Right renal pelvis (tissue), 4 donors: ENCODE results near the gene BRINP3. TPM values are rescaled to one million over a fixed set of nuclear protein-coding genes. Genes with fewer than 3 reads are reported as not detected.
"Not testable (repeated sequence)": the region's sequence is repeated elsewhere in the genome, so short reads cannot be mapped to it uniquely, and the experiment has no call there.

Experiments
- DNase-seq, 4 donors: peaks; one replicate each; pipeline ENCODE4 v3.0.0-alpha.2; 2013; ENCODE audit warnings: low read depth in 4 of 4, low spot score in 3 of 4, missing footprints in 1 of 4
- polyA plus RNA-seq, 4 donors: library from polyadenylated mRNA; unstranded; fragments of 120-200 nt; gene quantifications; one replicate each; pipeline ENCODE4 v1.2.1, GENCODE V29; 2013; ENCODE audit not compliant: insufficient read length in 4 of 4

Gene BRINP3
- polyA plus RNA-seq = 1 to 10 TPM; 4.0 to 8.9 (median 6.0) TPM

DNA sequence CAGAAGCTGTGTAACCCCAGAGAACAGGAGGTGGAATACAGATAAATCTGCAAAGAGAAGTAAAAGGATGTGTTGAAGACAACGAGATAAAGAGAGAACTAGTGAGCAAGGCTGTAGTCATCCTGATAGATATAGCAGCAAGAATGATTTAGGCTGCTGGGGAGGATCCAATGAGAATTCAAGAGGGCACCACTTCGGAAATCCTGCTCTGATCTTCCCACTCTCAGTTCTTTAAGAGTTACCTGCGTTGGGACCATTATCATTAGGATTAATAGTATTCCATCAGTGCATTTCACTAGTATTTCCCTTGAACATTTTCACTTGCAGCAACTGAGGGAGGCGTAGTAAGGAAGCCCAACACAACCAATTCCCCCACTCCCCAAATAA lies at the start of gene BRINP3:
Gene BRINP3 (minus strand): TSS at position 103 of the 387 bp plus-strand sequence.
- no peak for DNase-seq

DNA sequence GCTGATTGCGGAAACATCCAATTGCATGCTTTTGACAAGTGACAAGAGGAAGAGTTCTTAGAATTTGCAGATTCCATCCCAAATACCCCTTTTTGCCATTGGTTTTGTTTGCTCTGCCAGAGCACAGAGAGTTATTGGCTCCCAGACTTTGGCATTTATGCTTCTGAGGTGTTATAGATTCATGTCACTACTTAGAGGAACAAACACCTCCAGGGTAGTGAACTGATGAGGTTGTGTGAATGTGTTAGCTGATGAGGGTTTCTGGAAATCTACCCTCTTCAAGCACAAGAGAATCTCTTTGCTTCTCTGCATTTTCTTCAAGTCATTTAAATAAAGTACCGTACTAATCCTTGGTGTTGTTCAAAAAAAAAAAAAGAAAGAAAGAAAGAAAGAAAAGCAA lies 33.9 kb upstream of the BRINP3 start:
- DNase-seq = no peak

DNA sequence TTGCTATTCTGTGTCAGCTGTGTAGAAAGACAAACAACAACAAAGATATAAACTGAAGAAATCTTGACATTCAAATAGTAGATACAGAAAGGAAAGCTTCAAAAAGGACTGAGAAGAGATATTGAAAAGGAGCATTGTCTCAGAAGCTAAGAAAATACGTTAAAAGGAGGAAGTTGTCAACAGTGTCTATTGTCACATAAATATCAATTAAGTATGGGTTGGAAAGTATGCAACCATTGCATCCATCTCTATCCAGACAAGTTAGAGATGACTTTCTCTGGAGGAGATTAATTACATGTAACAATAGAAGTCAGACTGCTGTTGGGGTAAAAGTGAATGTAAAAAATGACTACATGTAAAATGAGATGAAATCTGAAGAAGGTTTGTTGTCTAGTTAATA lies 29.7 kb upstream of the BRINP3 start:
- no peak for DNase-seq

DNA sequence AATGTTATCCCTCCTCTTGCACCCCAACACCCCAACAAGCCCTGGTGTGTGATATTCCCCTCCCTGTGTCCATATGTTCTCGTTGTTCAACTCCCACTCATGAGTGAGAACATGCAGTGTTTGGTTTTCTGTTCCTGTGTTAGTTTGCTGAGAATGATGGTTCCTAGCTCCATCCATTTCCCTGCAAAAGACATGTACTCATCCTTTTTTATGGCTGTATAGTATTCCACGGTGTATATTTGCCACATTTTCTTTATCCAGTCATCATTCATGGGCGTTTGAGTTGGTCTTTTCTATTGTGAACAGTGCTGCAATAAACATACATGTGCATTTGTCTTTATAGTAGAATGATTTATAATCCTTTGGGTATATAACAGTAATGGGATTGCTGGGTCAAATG lies 26.9 kb upstream of the BRINP3 start:
- DNase-seq = not testable (repeated sequence)

DNA sequence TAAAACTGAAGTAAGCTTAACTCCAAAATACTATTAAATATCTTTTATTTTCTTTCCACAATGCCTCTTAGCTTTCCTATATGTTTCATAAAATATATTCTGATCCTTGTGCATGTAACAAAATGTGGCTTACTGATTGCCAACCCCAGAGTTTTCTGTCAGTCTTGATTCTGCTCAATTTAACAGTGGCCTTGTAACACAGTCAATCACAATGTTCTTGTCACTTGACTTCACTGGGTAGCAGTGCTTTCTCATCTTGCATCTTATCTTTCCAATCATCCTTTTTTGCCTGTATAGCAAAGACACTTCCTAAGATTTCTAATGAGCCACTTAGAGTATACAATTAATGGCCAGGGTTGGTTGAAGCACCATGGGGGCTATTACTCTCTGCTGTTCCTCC lies 19.9 kb upstream of the BRINP3 start:
- DNase-seq = no peak

DNA sequence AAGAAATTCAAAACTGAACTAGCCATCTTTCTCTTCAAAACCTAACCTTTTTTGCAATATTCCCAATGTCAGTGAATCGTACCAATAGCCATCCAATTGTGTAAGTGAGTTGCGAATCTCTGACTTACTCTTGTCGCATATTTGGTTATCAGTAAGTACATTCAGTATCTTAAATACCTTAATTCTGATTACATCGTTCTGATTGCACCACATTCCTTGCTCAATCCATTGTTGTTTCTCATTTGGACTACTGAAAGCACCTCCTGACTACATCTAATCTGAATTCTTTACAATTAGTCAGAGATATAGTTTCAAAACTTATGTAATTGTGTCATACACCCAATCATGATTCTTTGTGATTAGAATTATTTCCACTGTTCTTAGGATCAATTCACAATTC lies 16.8 kb upstream of the BRINP3 start:
- no peak for DNase-seq

DNA sequence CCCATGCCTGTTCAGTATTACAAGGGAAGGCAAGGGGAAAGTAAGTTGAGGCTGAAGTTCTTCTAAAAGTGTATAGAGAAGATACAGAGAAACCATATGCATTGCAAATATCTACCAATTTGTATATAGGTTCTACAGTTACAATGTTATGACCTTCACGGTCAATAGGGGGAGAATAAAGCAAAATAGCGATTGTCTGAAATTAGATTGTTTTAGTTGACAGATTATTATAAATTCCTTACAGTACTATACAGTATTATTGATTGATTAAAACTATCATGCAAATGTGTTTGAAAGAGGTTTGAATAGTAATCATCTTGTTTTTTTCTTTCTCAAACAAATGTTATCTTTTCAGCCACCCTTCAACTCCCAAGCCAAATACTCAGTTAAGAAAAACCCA lies 13.7 kb upstream of the BRINP3 start:
- DNase-seq = no peak

DNA sequence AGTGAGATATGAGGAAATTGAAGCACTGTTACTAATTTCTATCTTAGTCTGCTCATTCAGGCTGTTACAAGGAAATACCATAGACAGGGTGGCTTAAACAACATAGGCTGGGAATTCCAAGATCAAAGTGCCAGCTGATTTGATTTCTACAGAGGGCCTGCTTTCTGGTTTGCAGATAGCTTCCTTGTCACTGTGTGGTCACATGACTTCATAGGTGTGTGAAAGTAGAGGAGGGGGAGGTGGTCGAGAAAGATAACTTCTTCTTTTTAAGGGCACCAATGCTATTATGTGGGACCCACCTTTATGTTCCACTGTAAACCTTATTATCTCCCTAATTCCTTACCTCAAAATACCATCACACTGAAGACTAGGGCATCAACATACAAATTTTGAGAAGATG lies 6.4 kb upstream of the BRINP3 start:
- no peak for DNase-seq

DNA sequence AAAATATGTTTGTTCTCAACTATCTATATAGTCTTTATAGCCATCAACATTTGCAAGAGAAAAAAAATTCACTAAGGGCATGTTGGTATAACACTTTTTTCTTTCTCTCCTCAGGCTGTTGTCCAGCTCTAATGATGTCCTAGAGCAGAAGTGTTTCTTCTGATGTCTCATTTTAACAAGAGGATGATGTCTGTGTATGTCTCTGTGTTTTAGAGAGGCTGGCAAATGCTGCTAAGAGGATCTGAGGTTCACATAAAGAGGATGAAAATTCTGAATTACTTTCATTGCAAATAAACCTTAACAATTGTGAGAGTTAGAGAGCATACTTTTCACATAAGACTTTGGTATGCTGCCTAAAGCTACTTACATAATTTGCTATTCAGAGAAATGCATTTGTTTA lies 2.6 kb upstream of the BRINP3 start:
- no peak for DNase-seq

DNA sequence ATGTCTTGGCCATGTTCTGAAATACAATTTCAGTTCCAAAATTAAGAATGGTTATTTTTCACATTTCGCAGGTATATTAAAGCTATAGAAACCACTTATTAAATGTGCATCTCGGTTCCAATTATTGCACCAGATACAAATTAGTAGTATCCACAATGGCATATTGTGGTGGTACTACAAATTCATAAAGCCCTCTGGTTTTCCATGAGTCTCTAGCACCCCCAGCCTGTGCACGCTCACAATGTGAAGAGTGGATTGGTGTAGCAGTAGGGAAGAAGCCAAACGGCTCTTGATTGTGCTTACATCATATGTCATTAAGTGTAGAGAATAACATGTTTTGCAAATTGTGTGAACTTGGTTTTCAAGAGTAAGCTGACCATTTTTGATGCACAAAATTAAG lies 1.9 kb upstream of the BRINP3 start:
- no peak for DNase-seq

DNA sequence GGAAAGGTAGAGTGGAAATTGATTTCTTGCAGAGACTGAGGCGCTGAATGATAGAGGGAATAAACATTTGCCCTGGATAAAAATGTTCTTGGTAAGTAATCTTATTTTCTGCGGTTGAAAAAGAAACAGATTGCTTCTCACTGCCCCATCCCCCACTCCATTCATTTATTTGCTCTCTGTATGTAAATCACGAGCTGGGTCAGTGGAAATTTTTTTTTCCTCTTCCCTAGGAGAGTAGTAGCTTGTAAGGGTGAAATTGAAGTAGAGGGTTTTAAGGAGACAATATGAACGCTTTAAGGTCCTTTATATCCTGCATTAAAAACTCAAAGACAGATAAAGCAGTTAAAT lies 1.4 kb upstream of the BRINP3 start:
- no peak for DNase-seq

DNA sequence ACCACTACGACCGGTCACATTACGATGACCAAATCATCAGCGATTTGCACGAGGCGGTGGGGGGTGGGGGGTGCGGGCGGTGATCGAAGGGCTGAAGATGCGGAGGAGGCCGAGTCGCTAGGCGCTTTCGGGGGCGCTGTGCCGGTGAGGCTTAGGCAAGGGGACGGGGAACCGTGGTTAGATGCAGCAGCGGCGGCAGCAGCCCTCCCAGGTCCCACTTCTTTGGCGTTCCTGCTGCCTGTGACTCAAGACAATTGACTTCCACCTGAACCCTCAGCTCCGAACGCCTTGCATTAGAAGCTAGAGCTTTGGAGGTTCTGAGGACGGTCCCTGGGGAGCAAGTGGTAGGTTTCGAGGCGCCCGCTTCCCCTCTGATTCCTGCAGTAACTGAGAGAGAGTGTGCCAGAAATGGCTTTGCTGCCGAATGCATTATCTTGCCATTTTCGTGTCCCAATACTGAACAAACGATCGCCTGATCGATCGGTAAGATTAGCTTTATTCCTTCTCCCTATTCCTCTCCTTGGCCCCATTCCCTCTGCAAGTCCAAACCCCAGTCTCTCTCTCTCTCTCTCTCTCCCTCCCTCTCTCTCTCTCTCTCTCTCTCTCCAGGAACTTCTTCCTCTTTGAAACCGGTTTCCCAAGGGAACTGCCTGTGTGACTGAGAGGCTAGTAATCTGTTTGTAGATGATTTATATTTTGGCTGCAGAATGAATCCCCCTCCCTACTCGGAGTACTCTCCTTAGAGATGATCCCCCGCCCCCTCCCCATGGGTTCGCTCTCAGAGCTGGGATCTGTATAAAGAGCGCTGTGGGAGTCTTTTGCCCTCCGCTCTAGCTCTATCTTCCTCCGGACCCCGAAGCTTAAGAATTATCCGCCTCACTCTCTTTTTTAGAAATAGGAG lies 735 bp upstream of the BRINP3 start:
- no peak for DNase-seq

DNA sequence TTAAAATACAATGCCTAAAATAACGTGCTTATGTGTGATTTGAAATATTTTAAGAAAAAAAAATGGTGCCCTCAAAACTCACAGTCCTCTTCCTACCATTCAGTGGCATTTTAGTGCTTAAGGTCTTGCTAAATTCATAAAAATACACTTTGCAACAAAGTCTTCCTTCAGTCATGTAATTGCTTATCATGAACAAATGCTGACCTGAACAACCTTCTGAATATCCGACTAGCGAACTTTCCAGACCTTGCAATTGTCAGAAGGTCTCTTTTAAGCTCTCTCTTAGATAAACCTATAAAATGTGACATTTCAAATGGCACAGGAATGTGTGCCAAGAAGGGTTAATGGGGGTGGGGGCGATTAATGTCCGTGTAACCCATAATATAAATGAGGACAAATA lies 858 bp downstream of the BRINP3 start:
- DNase-seq = no peak

DNA sequence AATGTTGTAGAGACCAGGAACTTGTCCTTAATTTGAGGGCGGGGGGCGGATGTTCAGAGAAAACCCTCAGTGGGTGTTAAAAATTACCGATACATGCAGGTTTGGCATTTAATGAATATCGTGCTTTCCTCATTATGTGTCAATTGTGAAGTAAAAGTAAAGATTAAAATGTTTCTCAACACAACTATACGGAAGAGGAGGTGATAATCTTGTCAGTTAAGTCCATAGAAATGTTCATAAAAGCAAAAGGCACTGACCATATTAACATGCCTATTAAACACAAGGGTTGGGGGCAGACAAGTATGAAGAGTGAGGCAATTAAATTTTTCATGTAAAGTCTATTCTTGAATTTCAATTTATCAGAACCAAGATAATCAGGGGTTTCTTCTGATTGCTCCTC lies 1.3 kb downstream of the BRINP3 start:
- DNase-seq = no peak

DNA sequence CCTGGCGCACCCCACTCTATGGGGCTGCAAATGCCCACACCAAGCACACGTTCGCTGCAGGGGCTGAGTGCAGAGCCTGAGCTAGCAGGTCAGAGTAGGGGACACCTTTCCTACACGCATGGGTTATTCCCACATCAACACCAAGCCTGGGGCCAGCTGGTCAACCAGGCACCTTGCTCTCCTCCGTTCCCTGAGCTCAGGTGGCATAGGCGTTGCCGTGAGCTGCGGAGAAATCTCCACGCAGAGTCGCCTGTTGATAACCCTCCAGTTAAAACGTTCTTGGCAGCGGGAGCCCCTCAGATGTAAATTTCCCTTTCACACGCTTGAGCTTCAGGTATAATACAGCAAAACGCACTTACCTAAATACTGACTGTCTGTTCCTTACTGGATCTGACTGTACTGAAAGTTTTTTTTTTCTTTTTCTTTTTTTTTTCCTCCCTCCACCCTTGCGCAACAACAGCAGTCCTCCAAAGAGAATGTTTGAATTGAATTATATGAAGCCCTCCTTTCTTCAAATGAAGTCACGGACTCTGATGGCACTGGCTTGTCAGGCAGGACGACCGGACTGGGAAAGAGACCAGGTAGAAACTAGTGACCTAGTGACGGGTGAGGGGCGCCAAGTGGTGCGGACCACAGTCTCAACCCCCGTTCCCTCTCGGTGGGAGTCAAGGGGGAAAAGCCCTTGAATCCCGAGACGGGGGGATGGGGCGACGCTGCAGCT lies 2.1 kb downstream of the BRINP3 start:
- DNase-seq = no peak

DNA sequence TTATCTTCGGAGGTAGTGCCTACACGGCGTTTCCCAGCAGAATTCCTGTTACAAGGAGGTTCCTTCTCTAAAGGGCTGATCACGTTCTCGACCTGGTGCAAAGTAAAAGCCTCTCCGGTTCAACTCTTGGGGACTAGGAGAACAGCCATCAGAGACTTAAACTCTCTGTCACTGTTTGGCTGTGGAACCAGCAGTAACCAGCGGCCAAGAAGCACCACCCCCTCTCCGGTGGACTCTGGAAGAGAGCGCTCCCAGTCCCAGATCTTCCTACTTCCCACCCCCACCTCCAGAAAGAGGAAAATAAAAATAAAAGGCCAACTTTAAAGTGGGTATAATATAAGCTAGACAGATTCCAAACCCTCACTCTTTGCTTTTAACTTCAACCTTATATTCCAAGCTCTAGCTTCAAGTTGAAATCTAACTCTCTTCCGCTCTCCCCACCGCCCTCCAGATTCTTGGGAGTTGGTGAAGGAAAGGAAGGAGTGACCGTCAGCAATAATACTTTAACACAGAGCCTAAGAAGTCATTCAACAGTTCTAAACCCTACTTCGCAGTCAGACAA lies 2.9 kb downstream of the BRINP3 start:
- no peak for DNase-seq

DNA sequence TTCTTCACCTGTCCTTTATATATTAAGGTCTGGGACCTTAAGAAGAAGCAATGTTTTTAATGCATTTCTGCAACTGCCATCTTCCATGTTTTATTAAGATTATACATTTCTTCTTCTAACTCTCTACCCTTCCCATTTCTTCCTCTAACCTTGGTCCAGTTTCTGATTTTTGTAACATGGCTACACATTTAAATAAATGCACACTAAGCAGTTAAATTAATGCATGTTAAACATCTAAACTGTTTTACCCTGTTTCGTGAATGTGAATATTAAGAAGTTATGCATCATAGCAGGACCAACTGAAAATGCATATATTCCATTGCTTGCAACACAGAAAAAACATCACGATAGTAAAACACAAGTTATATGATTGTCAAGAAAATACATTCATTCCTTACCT lies 3.7 kb downstream of the BRINP3 start:
- no peak for DNase-seq

DNA sequence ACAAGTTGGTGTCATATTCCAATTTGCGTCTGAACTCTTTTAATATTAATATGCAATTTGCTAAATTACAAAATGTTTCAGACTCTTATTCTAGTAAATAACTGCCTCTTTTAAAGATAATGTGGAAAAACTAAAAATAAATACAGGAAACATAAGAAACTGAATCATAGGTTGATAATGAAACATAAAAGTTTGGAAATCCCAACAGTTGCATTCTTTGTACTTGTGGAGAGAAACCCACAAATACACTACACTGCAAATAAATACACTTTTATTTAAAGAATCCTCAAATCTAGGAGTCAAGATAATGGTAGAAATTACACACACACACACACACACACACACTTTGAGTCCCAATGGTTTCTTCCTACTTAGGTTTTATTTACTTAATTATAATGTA lies 5.2 kb downstream of the BRINP3 start:
- DNase-seq = no peak

DNA sequence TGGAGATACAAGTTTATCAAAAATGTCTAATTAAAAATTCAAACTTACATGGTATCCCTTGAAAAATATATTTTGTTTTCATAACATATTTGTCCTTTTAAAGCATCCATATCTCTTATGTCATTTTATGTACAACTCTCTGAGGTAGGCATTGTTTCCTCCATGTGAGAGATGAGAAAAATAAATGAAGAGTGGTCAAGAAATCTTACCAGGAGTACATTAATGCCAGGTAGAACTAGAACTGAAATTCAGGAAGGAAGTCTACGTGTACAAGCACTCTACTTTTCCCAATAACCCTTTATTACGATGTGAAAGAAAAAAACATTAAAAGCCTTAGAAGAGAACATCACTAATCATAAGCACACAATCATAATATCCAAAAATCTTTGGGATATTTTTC lies 5.6 kb downstream of the BRINP3 start:
- no peak for DNase-seq

DNA sequence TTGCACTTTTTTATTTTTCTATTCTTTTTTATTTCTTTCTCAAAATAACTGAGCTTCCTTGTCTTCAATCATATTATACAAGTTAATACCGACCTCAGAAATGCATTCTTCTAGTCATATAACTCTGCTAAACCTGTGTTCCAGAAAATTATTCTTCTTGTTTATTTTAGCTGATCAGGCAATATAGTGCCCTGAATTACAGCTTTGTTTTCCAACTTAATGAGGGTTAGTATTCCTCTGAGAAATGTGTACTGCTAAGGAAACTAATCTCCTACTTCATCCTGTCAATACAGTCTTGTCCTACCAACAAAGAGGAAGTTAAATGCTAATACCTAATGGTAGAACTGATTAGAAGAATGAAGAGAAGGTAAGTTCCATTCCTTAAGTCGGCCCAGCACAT lies 13.0 kb downstream of the BRINP3 start:
- no peak for DNase-seq

DNA sequence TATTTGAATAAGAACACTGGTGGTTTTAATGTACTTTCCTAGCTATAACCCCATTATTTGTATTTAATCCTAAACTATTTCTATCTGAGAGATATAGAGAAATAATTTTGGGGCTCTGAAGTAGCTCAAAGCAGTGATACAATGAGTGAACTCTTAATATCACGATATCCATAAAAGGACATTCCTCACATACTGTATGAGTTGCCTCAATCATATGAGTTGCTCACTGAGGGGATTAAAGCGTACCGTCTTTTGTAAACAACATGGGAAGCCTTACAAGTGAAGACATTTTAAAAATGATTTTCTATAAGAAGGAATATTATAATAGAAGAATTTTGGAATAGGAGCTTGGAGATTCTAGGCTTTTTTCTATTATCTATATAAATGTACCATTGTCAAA lies 21.5 kb downstream of the BRINP3 start:
- DNase-seq = no peak

DNA sequence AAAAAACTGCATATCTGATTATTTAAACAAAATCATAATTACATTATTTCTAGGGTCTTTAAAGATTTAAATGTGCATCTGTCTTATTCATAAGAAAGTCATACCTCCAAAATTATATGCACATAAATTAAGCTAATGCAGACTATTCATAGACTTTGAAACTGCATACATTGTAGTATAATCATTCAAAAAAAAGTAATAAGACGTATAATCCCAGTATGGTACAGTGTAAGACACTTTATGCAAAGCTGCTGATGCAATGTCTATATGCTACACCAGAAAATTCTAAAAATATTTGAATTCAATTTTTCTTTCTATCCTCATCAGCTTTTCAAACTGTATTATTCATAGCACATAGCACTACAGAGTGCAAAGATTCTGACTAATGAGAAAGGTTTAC lies 22.0 kb downstream of the BRINP3 start:
- no peak for DNase-seq
